SKM-1 treated with dmso at 0.1 percent for 144 hours (cell line): ENCODE results near the gene IL22RA1.

Experiments used
- DNase-seq: peaks from one replicate; lab custom pipeline; 2025; ENCODE audit not compliant: unreplicated experiment; lab: John Stamatoyannopoulos, UW

Gene IL22RA1

GRCh38 chr1:24100945-24101737 lies 41.8 kb downstream of the IL22RA1 start:
- no peak for DNase-seq

DNA sequence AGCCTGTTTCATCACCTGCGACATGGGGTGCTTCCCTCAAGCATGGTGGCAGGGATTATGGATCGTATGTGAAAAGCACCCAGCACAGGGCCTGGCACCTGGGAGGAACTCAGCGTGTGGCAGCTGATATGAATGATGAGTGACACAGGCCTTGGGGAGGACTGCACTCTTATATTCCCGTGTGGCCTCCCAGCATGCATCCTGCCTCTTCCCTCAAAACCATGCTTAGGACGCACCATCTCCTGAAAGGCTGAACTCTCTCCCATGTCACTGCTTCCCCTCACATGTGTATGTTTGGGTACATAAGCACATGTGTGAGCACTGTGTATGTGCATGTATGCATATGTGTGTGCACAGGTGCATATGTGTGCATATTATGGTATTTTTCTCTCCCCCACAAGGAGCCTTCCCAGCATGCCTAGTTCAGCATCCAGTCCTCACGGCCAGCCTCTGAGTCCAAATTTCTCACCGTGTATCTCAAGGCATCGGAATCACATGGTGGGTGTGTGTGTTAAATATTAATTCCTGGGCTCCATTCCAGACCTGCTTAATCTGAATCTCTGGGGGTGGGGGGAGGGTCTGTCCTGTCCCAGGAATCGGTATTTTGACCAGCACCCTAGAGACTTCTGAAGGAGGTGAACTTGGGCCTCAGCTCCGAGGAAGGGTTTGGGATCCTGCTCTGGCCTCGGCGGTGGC lies 43.8 kb downstream of the IL22RA1 start:
- DNase-seq: no peak

- no peak for DNase-seq
These were observed 44.8 kb downstream of the IL22RA1 start for GRCh38 chr1:24098102-24098501.

GRCh38 chr1:24097663-24098062 lies 45.3 kb downstream of the IL22RA1 start:
- DNase-seq: no peak

- no peak for DNase-seq
These were observed 46.2 kb downstream of the IL22RA1 start for GRCh38 chr1:24096739-24097103.

GRCh38 chr1:24096009-24096738 lies 46.8 kb downstream of the IL22RA1 start:
- no peak for DNase-seq

DNA sequence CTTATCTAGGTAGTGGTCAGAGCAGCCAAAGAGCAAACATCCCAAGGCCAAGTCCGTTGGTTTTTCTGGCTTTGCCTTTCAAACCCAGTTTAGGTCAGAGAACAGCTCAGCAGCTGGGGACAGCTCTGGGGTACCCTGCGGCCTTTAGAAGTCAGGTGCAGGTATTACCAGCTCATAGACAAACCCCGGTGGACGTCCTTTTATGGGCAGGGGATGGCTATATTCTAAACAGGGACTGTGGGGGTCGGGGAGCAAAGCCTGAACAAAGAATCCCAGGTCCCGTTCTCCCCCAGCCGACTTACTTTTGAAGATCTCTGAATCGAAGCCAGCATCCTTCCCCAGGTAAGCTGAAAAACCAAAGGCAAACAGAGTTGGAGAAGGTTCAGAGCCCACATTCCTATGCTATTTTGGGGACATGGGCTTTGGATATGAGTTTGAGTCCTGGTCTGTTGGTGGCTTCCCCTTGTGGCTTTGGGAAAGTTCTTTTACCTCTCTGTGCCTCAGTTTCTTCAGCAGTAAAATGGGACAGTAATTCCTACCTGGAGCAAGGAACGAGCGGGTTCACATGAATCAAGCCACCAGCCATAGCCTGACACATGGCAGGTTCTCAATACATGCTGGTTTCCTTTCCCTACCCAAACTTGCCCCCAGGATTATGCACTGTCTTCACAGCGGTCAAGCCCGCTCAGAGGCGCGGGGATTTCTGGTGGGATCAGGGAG lies 47.6 kb downstream of the IL22RA1 start:
- DNase-seq: no peak

DNA sequence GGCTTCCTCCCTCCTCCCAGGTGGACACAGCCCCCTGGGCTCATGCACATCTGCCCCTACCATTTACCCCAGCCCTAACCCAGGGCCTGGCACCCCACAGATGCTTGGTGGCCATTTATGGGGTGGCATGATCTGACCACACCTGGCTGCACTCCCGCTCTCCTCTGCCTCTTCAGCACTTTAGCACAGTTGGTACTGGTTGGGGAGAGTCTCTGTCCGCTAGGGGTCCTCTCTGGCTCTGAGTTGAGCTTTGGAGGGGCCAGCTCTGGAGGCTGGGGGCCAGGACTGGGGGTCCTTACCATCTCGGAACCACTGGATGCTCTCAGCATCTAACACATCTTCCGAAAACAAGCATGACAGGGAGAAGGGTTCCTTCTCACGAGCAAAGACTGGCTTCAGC lies 48.4 kb downstream of the IL22RA1 start:
- no peak for DNase-seq

DNA sequence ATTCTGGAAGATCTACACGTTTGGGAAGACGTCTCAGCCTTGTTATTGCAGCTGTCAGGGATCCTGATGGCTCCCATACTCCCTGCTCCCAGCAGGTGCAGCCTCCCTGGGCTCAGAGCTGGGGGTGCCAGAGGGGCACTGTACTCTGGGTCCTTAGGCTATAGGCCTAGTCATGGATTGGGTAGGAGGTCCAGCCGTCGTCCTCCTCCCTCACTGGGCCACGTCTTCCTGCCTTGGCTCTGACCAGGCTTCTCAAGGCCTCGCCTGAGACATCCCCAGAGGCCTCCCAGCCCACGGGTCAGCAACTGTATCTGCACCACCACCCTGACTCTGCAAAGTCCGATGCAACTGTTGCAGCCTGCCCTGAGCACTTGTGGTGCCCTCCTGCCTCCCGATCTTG lies 49.2 kb downstream of the IL22RA1 start:
- no peak for DNase-seq

- no peak for DNase-seq
These were observed 50.0 kb downstream of the IL22RA1 start for GRCh38 chr1:24092979-24093378.

DNA sequence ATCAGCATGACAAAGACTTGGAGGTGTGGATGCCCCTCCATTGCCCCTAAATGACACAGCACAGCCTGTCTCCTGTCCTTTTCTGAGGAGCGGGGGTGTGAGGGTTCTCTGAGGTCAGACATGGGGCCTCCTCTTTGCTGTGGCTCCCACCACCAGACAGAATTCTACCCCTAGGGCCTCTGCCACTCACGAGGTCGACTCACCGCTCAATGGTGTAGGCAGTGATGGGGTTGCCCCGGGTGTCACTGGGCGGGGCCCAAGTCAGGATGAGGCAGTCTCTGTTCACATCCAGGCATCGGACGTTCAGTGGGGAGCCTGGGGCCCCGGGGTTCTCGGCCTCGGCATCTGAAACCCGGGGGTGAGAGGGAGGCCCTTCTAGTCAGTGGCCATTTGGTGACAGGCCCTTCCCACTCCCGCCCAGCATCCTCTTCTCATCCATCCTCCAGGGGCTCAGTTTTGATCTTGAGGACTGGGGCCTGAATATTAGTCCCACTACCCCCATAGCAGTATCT lies 50.9 kb downstream of the IL22RA1 start:
- DNase-seq: no peak

- no peak for DNase-seq
These were observed 52.2 kb downstream of the IL22RA1 start for GRCh38 chr1:24090736-24091135.

GRCh38 chr1:24089743-24090555 lies 53.0 kb downstream of the IL22RA1 start:
- DNase-seq: no peak

DNA sequence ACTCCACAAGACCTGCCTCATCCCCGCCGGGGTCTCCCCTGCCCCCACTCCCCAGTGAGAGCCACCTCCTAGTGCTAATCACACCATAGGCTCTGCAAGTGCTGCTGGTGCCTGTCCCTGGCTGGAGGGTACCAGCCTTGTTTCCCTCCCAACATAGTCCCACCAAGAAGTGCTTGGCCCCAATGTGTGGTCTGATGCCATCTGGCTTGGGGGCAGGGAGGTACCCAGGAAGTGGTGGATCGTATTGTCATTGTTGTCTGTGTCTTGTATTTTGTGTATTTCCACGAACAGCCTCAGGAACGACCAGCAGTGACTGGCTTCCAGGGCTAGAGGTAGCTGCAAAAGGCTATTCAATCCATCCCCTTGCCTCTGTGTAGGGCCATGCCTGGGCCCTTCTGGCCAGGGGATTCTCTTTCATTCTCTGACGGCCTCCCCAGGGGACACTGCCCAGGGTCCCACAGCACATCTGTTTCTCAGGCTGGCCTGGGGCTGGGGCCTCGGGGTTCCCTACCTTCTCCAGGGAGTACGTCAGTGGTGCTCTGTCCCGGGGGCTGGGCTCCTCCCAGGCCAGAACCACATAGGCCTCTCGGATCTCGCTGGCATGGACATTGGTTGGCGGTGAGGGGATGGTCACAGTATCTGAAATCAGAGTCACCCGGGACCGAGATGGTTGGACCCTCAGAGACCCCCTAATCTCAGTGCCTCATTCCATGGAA lies 53.8 kb downstream of the IL22RA1 start:
- no peak for DNase-seq

GRCh38 chr1:24086466-24086865 lies 56.5 kb downstream of the IL22RA1 start:
- DNase-seq: no peak

DNA sequence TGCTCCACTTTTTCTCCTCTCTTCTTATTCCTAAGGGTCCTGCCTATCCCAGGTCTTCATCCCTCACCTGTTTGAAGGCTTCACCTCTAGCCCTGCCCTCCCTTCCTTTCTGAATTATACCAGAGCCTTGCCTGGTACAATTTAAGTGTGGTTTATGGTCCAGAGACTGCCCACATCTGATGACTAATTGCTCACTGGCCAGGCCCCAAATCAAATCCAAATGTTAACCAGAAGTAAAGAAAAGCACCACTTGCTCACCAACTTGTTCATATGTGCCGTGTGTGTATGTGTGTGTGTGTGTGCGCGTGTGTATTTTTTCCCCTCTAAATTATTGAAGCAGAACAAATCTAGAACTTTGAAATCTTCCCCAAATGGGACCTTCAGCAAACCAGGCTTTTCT lies 57.4 kb downstream of the IL22RA1 start:
- DNase-seq: no peak

- no peak for DNase-seq
These were observed 57.9 kb downstream of the IL22RA1 start for GRCh38 chr1:24085007-24085406.

GRCh38 chr1:24084050-24084449 lies 58.9 kb downstream of the IL22RA1 start:
- DNase-seq: no peak

GRCh38 chr1:24082372-24082771 lies 60.6 kb downstream of the IL22RA1 start:
- no peak for DNase-seq

DNA sequence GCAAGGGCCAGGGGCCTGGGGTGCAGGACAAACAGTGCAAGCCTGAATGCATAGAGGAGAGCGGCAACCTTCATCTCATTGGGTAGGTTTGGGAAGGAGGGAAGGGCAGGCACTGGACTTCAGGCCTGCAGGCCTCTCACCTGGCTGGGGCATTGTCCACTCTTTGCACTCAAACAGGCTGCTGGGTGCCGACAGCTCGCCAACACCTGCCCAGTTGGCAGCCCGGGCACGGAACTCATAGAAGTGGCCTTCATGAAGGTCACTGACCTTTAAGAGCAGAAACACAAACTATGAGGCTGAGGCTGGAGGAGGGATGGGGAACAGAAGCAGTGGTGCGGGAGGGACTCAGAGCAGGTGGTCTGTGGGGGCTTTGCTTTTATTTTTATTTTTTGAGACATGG lies 61.8 kb downstream of the IL22RA1 start:
- DNase-seq: no peak
